ENCODE measurements around the gene UBE2E1. TPM values are rescaled to one million over a fixed set of nuclear protein-coding genes. Genes with fewer than 3 reads are reported as not detected.
"Not testable (repeated sequence)": the region's sequence is repeated elsewhere in the genome, so short reads cannot be mapped to it uniquely, and the experiment has no call there.

Gene UBE2E1
- total RNA-seq, 1 experiment from 2014 or later = 81.6 TPM

DNA sequence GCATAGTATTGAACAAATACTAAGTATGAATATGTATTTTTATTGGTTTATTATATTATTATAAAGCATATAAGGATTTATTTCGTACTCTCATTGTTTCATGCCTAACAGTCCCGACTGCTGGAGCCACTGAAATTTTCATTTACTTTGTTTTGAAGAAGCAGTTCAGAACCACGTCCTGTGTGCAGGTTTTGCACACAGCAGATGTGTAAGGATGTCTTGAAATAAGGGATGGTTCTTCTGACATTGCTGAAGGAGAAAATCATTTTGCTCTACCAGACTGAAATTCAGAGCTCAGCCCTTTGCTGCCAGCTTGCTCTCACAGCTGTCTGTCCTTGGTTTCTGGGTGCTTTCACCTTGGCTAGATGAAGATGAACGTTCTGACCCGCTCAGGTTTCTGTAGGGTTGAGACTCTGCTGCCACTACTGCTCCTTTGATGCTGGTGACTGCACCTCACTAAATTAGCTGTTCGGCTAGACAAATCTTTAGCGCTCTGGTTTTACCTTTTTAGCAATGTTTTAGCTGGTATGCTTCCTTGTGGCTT lies 54.2 kb downstream of the UBE2E1 start:
- Histone ChIP-seq H3K4me3 (no peak overlapping the region), H3K27me3 (no peaks in the 10 kb centered on the region), H3K36me3 (no peaks in the 10 kb centered on the region), H3K9me3 (no peaks in the 10 kb centered on the region)
- no peak for DNase-seq

DNA sequence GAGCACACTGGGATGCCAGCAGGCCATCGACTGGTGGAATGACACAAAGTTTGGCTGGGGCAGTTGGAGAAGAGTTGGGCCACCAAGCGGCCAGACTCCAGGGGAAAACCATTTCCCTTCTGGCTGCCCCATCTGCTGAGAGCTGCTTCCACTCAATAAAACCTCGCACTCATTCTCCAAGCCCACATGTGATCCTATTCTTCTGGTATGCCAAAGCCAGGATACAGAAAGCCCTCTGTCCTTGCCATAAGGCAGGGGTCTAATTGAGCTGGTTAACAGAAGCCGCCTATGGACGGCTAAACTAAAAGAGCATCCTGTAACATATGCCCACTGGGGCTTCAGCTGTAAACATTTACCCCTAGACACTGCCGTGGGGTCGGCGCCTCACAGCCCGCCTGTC lies 55.9 kb downstream of the UBE2E1 start:
- no peak for DNase-seq

DNA sequence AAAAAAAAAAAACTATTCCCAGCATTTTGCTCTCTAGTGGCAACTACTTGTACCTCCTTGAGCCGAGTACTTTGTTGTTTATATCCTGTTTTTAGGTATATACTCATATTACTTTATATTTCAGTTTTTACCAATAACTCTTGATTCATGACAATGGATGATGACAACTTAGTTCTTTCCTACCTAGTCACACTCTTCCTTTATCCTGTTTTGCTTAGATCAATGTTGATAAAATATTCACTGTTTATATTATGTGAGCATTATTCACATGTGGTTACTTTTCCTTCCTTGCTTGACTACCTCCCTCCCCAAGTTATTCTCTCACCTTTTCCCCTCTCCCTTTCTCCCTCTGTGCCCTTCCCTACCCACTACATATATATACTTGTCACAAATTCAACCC lies 57.3 kb downstream of the UBE2E1 start:
- no peak for DNase-seq
- Histone ChIP-seq H3K4me3 (no peak overlapping the region), H3K27me3 (no peaks in the 10 kb centered on the region), H3K9me3 (no peaks in the 10 kb centered on the region), H3K36me3 (no peaks in the 10 kb centered on the region)

More for the DNA sequence above, 55.9 kb downstream of the UBE2E1 start:
- Histone ChIP-seq H3K36me3 (no peaks in the 10 kb centered on the region), H3K9me3 (no peaks in the 10 kb centered on the region), H3K4me3 (no peak overlapping the region), H3K27me3 (no peaks in the 10 kb centered on the region)

DNA sequence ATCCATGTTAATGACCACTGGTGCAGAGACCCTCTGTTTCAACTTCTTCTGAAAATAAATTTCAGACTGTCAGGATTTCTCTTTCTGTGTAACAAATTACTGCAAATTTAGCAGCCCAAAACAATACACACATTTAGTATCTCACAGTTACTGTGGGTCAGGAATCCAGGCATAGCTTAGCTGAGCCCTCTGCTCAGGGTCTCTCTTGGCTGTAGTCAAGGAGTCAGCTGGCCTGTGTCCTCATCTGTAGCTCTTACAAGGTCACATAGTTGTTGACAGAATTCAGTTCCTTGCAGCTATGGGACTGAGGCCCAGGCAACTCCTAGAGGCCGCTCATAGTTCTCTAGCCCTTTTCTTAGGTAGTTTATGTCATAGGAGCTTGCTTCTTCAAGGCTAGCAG lies 59.2 kb downstream of the UBE2E1 start:
- no peaks in the 10 kb centered on the region for H3K36me3 ChIP-seq
- no peaks in the 10 kb centered on the region for H3K27me3 ChIP-seq
- no peak overlapping the region for H3K4me3 ChIP-seq
- DNase-seq = no peak
- H3K9me3 ChIP-seq = no peaks in the 10 kb centered on the region

DNA sequence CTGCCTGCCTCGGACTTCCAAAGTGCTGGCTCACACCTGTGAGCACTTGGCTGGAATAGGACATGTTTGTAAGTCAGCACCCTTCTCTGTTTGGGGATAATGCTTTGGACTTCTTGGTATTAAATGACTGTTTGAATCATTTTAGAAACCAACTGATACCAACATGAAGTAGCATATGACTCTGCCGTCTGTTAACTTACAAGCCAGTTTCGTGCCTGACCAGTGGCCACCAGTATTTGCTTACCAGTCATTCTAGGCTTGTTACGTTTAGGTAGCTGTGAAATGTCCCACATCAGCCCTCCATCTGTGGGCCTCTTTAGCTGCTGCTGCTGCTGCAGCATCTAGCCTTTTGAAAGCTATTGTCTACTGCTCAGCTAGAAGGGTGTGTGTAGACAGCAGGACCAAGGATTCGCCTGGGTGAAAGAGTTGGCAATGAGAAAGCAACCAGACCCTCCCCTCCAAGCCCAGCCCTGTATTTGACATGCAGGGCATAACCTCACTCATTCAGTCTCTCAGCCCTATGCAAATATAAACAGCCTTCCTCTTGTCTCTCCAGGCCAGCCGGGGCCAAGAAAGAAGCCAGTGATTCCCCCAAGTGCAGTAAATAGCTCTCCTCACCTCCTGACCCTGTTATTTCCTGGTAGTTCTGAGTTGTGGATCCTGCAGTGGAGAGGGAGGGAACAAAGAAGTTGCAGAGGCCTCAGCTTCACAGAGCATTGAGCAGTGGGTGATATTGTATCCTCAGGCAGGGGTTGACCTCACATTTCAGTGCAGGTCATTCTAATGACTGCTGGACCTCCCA lies 60.0 kb downstream of the UBE2E1 start:
- DNase-seq = peak; percentile 10
- no peaks in the 10 kb centered on the region for H3K36me3 ChIP-seq
- no peak overlapping the region for H3K4me3 ChIP-seq
- no peaks in the 10 kb centered on the region for H3K9me3 ChIP-seq
- H3K27me3 ChIP-seq = no peaks in the 10 kb centered on the region

DNA sequence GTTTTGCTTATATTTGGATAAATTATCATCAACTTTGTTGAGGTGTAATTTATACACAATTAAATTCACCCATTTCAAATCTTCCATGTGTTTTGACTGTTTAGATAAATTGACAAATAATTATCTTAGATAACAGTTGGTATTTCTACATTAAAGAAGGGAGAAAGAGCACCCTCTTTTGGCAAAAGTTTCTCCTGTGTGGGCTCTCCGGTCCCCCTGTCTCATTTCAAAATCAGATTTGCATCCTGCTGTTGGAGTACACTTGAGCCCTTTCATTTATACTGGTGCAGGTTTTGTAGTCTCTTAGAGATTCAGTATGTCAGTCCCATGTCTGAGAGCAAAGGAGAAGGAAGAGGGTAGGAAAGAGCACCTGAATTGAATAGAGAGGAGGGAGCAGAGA lies 61.6 kb downstream of the UBE2E1 start:
- no peaks in the 10 kb centered on the region for H3K9me3 ChIP-seq
- no peaks in the 10 kb centered on the region for H3K36me3 ChIP-seq
- no peak overlapping the region for H3K4me3 ChIP-seq
- no peak for DNase-seq
- H3K27me3 ChIP-seq = no peaks in the 10 kb centered on the region

DNA sequence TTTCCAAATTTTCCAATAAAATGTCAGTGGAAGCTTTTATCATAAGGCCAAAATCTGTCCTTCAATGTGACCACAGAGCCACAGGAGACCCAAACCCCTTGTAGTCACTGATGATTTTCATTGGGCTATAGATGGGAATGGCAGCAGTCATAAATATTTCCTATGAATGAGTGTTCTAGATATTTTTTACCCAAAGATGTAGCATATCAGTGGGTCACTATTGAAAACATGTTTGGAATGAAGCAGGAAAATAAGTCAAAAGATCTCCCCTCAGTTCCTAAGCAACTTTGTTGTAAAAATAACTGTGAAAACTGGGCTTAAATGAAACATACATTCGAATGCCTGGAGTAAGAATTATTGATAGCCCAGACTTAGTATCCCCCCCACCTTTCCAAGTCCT lies 62.1 kb downstream of the UBE2E1 start:
- Histone ChIP-seq H3K4me3 (no peak overlapping the region), H3K27me3 (no peaks in the 10 kb centered on the region), H3K9me3 (no peaks in the 10 kb centered on the region), H3K36me3 (no peaks in the 10 kb centered on the region)
- no peak for DNase-seq

DNA sequence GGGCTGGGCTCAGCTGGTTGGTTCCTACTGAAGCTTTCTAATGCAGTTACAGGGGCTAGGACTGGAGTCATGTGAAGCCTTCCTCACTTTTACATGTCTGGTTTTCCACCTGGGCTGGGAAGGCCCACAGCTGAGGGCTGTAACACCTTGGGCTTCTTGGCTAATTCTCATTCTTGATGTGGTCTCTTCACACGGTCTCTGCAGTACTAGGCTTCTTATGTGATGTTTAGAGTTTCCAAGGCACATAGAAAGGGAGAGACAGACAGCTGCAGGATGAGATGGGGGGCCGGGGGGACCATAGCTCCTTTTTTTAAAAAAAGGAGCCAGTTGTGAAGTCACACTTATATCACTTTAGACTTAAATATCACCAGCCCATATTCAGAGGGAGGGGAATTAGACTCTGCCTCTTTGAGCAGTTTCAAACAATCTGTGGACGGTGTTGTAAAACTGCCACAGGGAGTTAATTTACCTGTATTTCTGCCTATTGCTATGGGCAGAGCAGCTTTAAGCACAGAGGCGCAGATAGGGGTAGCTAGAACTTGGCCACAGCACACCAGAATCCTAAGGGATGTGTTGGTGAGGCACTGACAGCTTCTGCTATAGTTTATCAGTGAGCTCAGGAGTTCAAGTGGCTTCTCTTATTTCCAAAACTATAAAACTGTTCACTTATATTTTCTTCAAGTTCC lies 64.4 kb downstream of the UBE2E1 start:
- Histone ChIP-seq H3K27me3 (no peaks in the 10 kb centered on the region), H3K9me3 (no peaks in the 10 kb centered on the region), H3K4me3 (no peak overlapping the region), H3K36me3 (no peaks in the 10 kb centered on the region)
- DNase-seq = no peak

DNA sequence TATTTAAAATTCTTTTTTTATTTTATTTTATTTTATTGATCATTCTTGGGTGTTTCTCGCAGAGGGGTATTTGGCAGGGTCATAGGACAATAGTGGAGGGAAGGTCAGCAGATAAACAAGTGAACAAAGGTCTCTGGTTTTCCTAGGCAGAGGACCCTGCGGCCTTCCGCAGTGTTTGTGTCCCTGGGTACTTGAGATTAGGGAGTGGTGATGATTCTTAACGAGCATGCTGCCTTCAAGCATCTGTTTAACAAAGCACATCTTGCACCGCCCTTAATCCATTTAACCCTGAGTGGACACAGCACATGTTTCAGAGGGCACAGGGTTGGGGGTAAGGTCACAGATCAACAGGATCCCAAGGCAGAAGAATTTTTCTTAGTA lies 64.9 kb downstream of the UBE2E1 start:
- H3K4me3 ChIP-seq, DNase-seq, H3K36me3 ChIP-seq, H3K9me3 ChIP-seq, H3K27me3 ChIP-seq: not testable (repeated sequence)

DNA sequence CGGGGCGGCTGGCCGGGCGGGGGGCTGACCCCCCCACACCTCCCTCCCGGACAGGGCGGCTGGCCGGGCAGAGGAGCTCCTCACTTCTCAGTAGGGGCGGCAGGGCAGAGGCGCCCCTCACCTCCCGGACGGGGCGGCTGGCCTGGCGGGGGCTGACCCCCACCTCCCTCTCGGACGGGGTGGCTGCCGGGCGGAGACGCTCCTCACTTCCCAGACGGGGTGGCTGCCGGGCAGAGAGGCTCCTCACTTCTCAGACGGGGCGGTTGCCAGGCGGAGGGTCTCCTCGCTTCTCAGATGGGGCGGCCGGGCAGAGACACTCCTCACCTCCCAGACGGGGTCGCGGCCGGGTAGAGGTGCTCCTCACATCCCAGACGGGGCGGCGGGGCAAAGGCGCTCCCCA lies 65.6 kb downstream of the UBE2E1 start:
- not testable (repeated sequence) for H3K36me3 ChIP-seq, DNase-seq, H3K4me3 ChIP-seq, H3K9me3 ChIP-seq, H3K27me3 ChIP-seq

DNA sequence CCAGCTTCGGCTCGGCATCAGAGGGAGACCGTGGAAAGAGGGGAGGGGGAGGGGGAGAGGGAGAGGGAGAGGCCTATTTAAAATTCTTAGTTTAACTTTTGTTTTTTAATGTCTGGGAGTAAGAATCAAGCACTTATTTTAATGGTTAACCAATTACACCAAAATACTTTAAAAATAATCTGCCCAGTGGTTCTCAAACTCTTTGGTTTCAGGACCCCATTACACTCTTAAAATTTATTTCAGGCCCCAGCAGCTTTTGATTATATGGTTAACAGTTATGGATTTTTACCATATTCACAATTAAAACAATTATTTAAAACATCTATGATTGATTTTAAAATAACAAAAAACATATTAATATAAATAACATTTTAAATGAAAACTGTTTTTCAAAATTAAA lies 66.6 kb downstream of the UBE2E1 start:
- Histone ChIP-seq H3K9me3 (no peaks in the 10 kb centered on the region), H3K27me3 (no peaks in the 10 kb centered on the region), H3K36me3 (no peaks in the 10 kb centered on the region), H3K4me3 (no peak overlapping the region)
- DNase-seq = no peak

DNA sequence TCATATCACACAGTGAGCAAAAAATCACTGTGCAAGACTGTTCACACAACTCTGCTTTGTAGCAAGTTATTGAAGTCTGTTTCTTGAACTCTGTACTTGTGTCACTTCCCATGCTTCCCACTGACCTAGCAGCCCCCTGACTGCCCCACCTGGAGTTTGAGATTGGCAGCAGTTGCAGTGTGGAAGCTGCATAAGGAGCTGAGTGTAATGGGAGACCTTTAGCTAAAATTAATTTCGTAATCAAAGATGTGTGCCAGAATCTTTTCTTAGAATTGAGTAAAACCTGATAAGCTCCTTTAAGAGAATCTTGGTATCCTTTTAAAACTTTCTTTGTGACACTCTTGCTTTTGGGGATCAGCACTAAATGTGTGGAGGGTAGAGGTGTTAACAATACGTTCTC lies 68.2 kb downstream of the UBE2E1 start:
- H3K4me3 ChIP-seq = no peak overlapping the region
- H3K27me3 ChIP-seq = no peaks in the 10 kb centered on the region
- H3K9me3 ChIP-seq = no peaks in the 10 kb centered on the region
- DNase-seq = no peak
- H3K36me3 ChIP-seq = no peaks in the 10 kb centered on the region

DNA sequence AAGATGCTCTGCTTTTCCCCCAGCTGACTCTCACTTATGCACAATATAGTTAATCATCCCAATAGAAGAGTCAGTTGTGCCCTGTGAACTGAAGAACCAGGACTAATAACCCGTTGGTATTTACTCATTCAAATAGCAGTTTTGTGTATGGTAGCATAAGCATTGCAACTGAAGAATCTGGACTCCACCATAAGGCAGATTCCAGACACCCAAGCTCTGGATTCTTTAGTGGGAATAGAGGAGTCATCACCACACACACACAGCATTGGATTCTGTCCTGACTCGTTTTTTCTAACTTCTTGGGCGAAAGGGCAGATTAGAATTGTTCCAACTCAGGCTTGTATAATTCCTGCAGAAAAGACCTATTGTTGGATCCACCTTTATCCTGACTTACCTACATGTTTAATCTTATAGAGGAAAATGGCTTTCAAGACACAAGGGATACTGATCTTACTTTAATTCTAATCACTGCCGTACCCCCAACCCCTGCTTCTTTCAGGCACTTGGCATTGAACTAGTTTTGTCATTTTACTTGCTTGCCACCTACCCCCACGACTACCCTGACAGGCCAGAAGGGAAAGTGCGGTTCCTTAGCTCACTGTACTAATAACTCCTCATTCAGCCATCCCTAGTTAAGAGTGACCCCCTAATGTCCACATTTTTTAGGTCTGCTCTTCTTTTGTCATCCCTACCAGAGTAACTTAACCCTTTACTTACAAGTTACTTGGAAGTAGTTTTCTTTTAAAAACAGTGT lies 68.8 kb downstream of the UBE2E1 start:
- Histone ChIP-seq H3K9me3 (no peaks in the 10 kb centered on the region), H3K27me3 (no peaks in the 10 kb centered on the region), H3K36me3 (no peaks in the 10 kb centered on the region), H3K4me3 (no peak overlapping the region)
- DNase-seq = no peak

DNA sequence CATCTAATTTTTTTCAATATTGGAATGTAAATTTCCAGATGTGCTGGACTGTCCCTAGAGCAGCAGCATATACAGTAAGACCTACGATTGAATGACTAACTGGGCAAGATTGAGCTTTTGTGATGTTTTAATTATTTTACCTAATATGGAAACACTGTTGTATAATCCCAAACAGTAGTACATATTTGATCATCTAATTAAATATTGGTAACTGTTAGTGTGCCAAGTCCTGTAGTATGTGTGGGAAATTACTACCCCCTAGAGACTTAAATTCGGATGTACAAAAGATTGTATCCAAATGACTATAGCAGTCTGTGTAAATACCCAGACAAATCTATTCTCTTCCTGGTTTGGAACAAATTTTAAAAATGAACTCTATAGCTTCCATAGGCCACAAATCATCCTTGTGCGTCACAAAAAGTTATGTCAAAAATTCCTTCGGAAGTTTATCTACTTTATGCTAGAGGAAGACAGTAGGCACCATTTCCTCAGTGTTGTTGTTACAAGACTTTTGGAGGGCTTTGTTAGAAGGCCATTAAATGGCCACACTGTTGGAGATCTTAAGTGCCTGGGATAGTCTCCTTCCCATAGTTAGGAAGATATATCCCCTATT lies 69.5 kb downstream of the UBE2E1 start:
- no peak for DNase-seq
- H3K27me3 ChIP-seq = no peaks in the 10 kb centered on the region
- no peaks in the 10 kb centered on the region for H3K36me3 ChIP-seq
- no peaks in the 10 kb centered on the region for H3K9me3 ChIP-seq
- no peak overlapping the region for H3K4me3 ChIP-seq

DNA sequence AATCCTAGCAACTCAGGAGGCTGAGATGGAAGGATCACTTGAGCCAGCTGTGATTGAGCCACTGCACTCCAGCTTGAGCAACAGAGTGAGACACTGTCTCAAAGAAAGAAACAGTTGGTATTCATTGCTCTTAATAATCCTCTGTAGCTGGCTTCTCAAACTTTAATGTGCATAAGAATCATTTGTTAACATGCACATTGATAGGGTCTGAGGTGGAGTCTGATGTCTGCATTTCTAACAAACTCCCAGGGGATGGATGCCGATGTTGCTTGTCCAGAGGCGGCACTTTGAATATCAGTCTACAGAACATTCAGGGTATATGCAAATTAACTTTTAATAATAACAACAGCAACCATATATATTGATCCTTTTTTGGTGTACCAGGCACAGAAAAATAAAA lies 71.2 kb downstream of the UBE2E1 start:
- no peak overlapping the region for H3K4me3 ChIP-seq
- H3K27me3 ChIP-seq = no peaks in the 10 kb centered on the region
- no peak for DNase-seq
- H3K36me3 ChIP-seq = peaks cover 1% of the 10 kb centered on the region; the same call in 1 of the 2 replicates
- no peaks in the 10 kb centered on the region for H3K9me3 ChIP-seq

DNA sequence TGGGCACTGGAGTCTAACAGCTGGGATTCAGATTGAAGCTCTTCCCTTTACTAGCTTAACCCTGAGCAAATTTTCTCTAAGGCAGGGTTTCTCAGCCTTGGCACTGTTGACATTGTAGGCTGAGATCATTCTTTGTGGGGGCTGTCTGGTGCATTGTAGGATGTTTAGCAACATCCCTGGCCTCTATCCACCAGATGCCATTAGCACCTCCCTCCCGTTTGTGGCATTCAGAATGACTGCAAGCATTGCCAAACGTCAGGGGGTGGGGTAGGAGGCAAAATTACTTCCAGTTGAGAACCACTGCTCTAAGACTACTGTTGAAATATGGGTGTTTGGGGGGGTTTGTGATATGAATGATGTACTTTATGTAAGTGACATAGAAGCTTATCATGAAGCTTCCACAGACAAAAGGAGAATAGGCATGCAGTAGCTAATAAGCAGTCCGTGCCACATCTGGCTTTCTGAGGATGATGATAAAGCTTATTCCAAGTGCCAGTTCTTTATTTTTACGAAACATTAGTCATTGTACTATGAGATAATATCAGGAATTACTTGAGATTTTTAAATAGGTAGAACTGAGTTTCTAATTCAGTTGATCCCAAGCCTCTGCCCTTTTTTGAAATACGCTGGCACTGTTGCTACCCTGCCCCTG lies 71.7 kb downstream of the UBE2E1 start:
- peak; percentile 75 for DNase-seq
- Histone ChIP-seq H3K36me3 (peaks cover 3% of the 10 kb centered on the region; the same call in 1 of the 2 replicates), H3K27me3 (no peaks in the 10 kb centered on the region), H3K9me3 (no peaks in the 10 kb centered on the region), H3K4me3 (no peak overlapping the region)
